Inflammatory macrophage (primary cell): ENCODE measurements around the gene RAD21L1.
"Not testable (repeated sequence)": the region's sequence is repeated elsewhere in the genome, so short reads cannot be mapped to it uniquely, and the experiment has no call there.

Experiments used
- DNase-seq, 2 donors: peaks; one replicate each; pipeline ENCODE4 v3.0.0-alpha.2; 2020 to 2022

The RAD21L1 gene

GRCh38 chr20:1199964-1200363 lies 25.9 kb upstream of the RAD21L1 start:
- no peak for DNase-seq

GRCh38 chr20:1202762-1203504 lies 22.9 kb upstream of the RAD21L1 start, which contains the start of gene C20orf202:
C20orf202 (plus strand) TSS chr20:1203454; CDS start chr20:1203586, 132 bp downstream.
- no peak for DNase-seq

GRCh38 chr20:1203630-1204029 lies 22.2 kb upstream of the RAD21L1 start:
- no peak for DNase-seq

DNA sequence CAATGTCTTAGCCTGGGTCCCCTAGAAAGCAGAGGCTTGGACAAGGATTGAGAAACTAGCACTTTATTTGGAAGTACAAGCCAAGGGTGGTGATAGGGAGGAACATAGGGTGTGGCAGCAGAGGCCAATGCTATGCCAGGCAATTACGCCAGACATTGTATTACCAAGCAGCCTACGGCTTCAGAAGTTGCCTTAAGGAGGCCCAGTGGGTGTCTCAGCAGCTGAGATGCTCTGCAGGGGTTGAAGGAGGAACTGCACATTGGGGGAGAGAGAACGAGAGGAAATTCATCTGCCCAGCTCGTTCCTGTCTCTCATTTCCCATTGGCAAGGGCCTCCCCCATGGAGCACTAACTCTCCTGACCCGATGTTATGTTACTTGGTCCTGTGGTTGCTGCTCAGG lies 21.7 kb upstream of the RAD21L1 start:
- DNase-seq: peak; percentile 64 to 92

- no peak for DNase-seq
These were observed 21.3 kb upstream of the RAD21L1 start for GRCh38 chr20:1204576-1204975.

- DNase-seq: no peak
These were observed 20.0 kb upstream of the RAD21L1 start for GRCh38 chr20:1205802-1206201.

DNA sequence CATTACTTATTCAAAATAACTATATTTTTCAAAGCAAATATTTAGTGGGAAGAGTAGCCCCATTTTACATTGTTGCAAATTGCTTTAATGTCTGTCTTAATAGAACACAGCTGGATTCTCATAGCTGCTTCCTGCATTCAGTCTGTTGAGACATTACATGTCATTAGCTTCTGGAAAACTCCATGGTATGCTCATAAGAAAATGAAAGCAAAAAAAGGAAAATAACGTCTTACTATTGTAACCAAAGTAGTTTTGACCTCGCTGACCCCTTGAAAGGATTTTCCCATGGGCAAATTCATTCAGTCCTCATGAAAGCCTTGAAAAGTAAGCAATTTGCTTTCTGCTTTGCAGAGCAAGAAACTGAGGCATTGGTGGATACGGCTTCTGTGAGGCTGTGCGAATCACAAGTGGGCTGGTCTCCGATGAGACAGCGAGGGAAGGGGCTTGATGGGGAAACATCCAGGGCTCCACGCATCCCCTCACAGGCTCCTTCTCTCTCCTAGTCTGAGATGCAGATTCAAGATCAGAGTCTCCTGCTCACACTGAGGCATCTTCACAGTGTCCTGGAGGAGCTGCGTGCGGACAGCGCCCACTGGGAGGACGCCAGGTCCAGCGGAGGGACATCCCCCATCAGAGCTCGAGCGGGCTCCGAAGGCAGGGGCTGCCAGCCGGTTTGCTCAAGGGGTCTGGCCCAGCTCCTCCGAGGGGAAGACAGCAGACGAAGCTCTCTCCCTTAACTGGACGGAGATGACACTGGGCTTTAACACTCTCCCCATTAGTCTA lies 19.3 kb upstream of the RAD21L1 start:
- no peak for DNase-seq

GRCh38 chr20:1207293-1207878 lies 18.5 kb upstream of the RAD21L1 start:
- DNase-seq: no peak

DNA sequence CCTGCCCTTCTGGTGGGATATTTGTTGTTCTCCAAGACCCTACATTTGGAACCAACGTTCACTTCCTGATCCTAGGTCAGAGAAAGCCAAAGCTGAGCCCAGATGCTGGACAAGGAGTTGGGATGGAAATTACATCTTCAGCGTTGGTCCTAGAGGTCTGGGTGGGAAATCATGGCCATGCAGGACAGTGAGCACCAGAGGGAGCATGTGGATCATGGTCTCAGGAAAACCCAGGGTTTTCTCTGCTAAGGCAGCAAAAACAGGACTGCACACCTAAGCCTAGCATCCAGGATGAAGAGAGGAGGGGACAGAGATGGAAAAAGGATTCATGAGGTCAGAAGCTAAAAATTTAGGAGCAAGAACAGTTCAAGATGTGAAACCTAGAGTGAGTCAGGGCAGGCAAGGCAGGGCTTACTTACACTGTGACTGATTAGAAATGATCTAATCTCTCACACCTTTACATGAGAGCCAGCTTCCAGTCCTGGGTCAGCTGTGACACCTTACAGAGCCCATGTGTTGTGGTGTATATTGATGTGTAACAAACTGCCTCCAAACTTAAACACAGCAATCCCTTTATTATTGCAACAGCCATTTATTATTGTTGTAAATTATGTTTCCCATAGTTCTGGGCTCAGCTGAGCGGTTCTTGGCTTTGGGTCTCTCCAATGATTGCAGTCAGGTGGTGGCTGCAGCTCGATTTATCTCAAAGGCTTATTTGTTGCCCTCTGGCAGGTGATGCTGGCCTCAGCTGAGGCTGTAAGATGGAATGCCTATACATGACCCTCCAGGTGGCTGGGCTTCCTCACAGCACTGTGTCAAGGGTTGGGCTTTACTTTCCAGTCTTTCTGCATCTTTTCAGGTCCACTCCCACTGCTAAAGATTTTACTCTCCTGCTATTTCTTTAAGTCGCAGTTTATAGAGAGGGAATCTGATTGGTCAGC lies 16.1 kb upstream of the RAD21L1 start:
- no peak for DNase-seq

GRCh38 chr20:1210501-1210900 lies 15.3 kb upstream of the RAD21L1 start:
- DNase-seq: peak; percentile 41 to 53

DNA sequence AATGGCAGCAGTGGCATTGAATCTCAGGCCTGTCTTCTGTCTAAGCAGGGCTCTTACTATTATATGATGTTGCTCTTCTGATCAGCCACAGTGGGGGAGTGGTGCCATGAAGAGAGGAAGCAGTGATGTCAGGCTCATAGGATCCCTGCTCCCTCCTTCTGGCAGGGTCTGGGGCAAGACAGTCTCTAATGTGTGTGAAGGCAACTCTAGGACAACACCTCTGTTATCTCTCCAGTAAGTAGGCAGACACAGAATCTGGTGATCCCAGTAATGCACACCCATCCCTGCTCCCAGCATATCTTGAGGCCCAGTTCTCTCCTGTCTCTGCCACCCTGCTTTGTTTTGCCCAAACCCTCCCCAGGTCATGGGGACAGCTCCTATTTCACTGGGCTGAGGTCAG lies 13.8 kb upstream of the RAD21L1 start:
- DNase-seq: peak; percentile 54 to 75

GRCh38 chr20:1212607-1213396 lies 13.0 kb upstream of the RAD21L1 start:
- DNase-seq: peak; percentile 69 to 81

- no peak for DNase-seq
These were observed 11.0 kb upstream of the RAD21L1 start for GRCh38 chr20:1214838-1215261.

DNA sequence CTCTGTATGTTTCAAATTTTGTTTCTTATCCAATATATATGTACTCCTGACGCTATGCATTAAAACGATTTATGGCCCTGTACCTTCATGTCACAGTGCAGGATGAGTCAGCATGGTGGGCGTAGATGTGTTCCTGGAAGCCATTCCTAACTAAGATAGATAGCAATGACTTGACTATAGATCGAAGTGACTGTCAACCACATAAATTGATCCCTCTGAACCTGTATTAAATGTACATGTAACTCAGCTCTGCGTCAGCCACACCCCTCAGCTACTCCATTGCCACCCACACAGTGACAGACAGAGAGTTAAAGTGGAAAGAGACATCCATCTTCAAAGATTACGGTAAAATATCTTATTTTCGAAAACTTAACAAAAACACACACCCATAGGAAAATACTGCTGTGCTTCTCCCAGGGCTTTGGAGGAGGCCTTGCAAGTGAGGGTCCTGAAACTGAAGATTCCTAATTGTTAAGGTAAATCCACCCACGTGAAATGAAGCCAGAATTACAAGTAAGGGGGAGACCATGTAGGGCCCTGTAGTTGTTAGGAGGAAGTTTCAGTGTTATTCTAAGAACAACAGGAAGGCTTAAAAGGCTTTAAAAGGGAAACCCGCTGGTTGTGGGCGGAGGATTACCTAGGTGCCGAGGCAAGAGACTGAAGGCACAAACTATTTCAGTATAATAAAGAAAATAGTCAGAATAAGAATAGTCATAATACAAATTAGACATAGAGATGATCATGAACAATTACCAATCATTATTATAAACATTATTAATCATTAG lies 10.3 kb upstream of the RAD21L1 start:
- DNase-seq: peak; percentile 16 to 40

DNA sequence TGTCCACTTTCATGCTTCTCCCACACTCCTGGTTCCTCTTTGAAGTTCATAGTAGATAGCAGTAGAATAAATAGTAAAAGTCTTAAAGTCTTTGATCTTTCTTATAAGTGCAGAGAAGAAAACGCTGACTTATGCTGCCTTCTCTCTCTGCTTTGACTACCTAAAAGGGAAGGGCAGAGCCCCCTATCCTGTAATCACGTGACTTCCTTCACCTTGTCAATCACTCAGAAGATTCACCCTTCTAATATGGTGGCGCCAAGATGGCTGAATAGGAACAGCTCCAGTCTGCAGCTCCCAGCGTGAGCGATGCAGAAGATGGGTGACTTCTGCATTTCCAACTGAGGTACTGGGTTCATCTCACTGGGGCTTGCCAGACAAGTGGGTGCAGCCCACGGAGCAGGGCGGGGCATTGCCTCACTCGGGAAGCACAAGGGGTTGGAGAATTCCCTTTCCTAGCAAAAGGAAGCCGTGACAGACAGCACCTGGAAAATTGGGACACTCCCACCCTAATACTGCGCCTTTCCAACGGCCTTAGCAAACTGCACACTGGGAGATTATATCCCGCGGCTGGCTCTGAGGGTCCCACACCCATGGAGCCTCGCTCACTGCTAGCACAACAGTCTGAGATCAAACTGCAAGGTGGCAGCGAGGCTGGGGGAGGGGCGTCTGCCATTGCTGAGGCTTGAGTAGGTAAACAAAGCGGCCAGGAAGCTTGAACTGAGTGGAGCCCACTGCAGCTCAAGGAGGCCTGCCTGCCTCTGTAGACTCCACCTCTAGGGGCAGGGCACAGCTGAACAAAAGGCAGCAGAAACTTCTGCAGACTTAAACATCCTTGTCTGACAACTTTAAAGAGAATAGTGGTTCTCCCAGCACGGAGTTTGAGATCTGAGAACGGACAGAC lies 9.1 kb upstream of the RAD21L1 start:
- not testable (repeated sequence) for DNase-seq

- DNase-seq: not testable (repeated sequence)
These were observed 3.1 kb upstream of the RAD21L1 start for GRCh38 chr20:1222750-1223149.

DNA sequence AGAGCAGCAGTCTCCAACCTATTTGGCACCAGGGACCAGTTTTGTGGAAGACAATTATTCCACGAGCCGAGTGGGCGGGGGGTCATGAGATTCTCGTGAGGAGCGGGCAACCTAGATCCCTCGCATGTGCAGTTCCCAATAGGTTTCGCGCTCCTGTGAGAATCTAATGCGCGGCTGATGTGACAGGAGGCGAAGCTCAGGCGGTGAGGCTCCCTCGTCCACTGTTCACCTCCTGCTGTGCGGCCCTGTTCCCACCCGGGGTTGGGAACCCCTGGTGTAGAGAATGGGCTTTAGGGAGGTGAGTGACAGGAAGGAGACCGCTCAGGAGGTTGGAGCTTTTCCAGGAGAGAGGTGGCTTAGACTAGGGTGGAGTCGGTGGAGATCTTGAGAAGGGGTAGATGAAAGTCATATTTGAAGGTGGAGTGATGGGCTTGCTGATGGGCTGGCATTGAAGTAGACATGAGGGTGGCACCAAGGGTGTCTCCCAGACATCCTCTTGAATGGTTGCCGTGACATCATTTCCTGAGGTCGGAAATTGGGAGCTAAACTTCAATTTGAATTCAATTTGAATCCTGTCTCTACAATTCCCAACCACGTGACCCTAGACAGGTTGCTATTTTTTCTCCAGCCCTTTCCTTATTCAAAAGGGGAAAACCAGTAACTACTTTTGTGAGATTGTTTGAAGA lies 1.5 kb upstream of the RAD21L1 start:
- DNase-seq: no peak

DNA sequence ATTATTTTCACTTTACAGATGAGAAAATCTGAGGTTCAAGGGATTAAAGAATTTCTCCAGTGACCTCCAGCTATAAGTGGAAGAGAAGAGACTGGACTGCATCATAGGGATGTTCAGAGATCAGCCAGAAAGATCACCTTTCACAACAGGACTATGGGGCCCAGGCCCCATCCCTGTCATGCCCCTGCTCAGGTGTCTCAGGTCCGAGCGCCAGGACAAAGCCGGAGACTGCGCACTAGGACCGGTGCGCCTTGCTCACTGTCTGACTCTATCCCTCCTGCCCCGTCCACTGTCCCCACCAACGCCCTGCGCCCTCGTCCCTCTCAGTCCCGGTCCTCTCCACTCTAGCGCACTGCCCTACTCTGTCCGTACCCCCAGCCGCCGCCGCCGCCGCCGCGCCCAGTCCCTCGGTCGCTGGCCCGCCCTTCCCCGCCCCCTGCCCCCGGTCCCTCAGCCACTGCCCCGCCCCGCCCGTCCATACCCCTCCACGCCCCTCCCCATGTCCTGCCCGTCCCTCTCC lies 521 bp upstream of the RAD21L1 start:
- DNase-seq: no peak

- DNase-seq: no peak
These were observed 3.7 kb downstream of the RAD21L1 start for GRCh38 chr20:1229541-1229940.
